BJ (cell line): ENCODE measurements around the gene TPP2. TPM values are rescaled to one million over a fixed set of nuclear protein-coding genes. Genes with fewer than 3 reads are reported as not detected.

ENCODE experiments used
- CTCF ChIA-PET: fragments of 350-600 bp; formaldehyde crosslinking; extraction: SDS; loops from one replicate; lab custom pipeline; 2021; ENCODE audit warnings: antibody characterized with exemption, inconsistent platforms; lab: Yijun Ruan, JAX
- POLR2A ChIA-PET: fragments of 300-600 bp; sonication (Branson Sonifier 250); formaldehyde crosslinking; extraction: SDS; loops from one replicate; lab custom pipeline; 2021; ENCODE audit warnings: antibody characterized with exemption; lab: Charles Lee
- DNase-seq: peaks from one replicate; pipeline ENCODE4 v3.0.0-alpha.2; 2011; ENCODE audit warnings: low read depth
- H3K27me3 ChIP-seq: 2 replicates; pipeline ENCODE4 v1.6.0; 2011; ENCODE audit warnings: low read length; ENCODE audit not compliant: control insufficient read depth, insufficient read depth
- H3K36me3 ChIP-seq: 2 replicates; pipeline ENCODE4 v1.5.1; 2011; ENCODE audit warnings: low read length; ENCODE audit not compliant: control insufficient read depth, insufficient read depth
- H3K4me3 ChIP-seq: 2 replicates; pipeline ENCODE4 v1.5.1; 2011; ENCODE audit warnings: low read depth, mild to moderate bottlenecking, control low read depth, low read length
- polyA plus RNA-seq: library from polyadenylated mRNA; depleted of rRNA; stranded (reverse); fragments of >200 nt; gene quantifications from 2 replicates; pipeline ENCODE4 v1.2.3, GENCODE V29; 2011
- TF ChIP-seq, protein P1 (sequence below): IDR thresholded peaks from 2 replicates; pipeline ENCODE4 v1.5.1; 2011; ENCODE audit warnings: low read depth, mild to moderate bottlenecking, control low read depth, inconsistent platforms, low read length, moderate library complexity; ENCODE audit not compliant: insufficient read depth

TPP2 gene
- polyA plus RNA-seq, 1 experiment: 13.9 TPM

DNA sequence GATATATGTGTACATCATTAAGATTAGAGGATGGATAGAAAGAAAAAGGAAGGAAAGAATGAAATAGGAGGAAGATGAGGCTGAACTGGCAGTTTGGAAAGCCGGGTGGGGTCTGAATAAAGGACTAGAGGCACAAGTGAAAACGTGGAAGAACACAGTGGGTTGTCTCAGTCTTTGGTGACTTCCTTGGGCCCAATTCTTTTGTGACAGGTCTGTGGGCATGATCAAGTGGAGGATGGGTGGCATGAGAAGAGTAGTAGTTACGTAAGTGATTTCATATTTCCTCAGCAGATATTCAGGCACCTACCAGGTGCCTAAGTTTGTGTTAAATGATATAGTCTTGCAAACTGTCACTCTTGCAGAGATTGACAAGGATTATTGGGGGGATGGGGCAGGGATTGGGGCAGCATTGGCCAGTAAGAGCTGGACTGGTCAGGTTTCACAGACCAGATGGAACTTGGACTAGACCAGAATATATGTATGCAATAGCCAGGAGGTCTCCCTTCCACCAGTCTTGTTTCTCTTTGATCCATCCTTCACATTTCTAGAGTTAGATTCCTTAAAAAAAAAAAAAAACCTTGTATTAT lies 2.7 kb downstream of the TPP2 start:
- Histone ChIP-seq H3K4me3 (no peak overlapping the region), H3K27me3 (no peaks in the 10 kb centered on the region), H3K36me3 (no peaks in the 10 kb centered on the region)
- ChIA-PET CTCF (no interaction called here), POLR2A (no interaction called here)
- TF ChIP-seq, protein P1, sequence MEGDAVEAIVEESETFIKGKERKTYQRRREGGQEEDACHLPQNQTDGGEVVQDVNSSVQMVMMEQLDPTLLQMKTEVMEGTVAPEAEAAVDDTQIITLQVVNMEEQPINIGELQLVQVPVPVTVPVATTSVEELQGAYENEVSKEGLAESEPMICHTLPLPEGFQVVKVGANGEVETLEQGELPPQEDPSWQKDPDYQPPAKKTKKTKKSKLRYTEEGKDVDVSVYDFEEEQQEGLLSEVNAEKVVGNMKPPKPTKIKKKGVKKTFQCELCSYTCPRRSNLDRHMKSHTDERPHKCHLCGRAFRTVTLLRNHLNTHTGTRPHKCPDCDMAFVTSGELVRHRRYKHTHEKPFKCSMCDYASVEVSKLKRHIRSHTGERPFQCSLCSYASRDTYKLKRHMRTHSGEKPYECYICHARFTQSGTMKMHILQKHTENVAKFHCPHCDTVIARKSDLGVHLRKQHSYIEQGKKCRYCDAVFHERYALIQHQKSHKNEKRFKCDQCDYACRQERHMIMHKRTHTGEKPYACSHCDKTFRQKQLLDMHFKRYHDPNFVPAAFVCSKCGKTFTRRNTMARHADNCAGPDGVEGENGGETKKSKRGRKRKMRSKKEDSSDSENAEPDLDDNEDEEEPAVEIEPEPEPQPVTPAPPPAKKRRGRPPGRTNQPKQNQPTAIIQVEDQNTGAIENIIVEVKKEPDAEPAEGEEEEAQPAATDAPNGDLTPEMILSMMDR: no peak
- no peak for DNase-seq

DNA sequence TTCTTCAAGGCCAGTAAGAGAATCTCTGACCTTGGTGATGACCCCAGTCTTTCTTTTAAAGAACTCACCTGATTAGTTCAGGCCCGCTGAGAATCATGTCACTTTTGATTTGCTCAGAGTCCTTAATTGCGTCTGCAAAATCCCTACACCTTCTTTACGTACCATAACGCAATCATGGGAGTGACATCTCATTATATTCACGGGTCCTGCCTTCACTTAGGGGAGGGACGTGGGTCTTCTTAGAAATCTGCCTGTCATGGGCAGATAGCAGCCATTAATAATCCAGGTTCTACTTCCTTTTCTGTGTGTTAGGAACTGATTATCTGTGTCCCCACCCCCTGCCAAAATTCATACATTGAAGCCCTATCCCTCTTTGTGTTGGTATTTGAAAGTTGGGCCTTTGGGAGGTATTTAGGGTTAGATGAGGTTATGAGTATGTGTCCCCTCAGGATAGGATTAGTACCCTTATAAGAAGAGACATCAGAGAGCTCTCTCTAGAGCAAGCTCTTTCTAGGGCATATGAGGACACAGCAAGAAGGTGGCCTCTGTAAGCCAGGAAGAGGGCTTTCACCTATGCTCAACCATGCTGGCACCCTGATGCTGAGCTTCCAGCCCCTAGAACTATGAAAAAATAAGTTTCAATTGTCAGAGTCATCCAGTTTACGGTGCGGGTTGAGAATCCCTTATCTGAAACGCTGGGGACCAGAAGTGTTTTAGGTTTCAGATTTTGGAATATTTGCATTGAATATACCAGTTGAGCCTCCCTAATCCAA lies 9.9 kb downstream of the TPP2 start:
- DNase-seq: no peak
- POLR2A ChIA-PET: no interaction called here
- no peak overlapping the region for H3K4me3 ChIP-seq
- H3K27me3 ChIP-seq: no peaks in the 10 kb centered on the region
- CTCF ChIA-PET: no interaction called here
- TF ChIP-seq, protein P1: no peak
- peaks cover 7% of the 10 kb centered on the region; the same call in 1 of the 2 replicates for H3K36me3 ChIP-seq

- no peak for DNase-seq
- POLR2A ChIA-PET: no interaction called here
- H3K27me3 ChIP-seq: no peaks in the 10 kb centered on the region
- no peak overlapping the region for H3K4me3 ChIP-seq
- TF ChIP-seq, protein P1: no peak
- H3K36me3 ChIP-seq: peaks cover 7% of the 10 kb centered on the region; the same call in 1 of the 2 replicates
- CTCF ChIA-PET: no interaction called here
Measured at GRCh38 chr13:102608974-102609373, 12.2 kb downstream of the TPP2 start.

GRCh38 chr13:102609696-102610095 lies 12.9 kb downstream of the TPP2 start:
- CTCF ChIA-PET: no interaction called here
- peaks cover 7% of the 10 kb centered on the region; the same call in 1 of the 2 replicates for H3K36me3 ChIP-seq
- TF ChIP-seq, protein P1: no peak
- no peaks in the 10 kb centered on the region for H3K27me3 ChIP-seq
- POLR2A ChIA-PET: no interaction called here
- DNase-seq: no peak
- no peak overlapping the region for H3K4me3 ChIP-seq

GRCh38 chr13:102610296-102610895 lies 13.6 kb downstream of the TPP2 start:
- no peaks in the 10 kb centered on the region for H3K27me3 ChIP-seq
- TF ChIP-seq, protein P1: no peak
- DNase-seq: no peak
- ChIA-PET CTCF (no interaction called here), POLR2A (no interaction called here)
- H3K36me3 ChIP-seq: peaks cover 4% of the 10 kb centered on the region
- no peak overlapping the region for H3K4me3 ChIP-seq
